D341Med (cell line): ENCODE measurements around the gene NLK.
"Not testable (repeated sequence)": the region's sequence is repeated elsewhere in the genome, so short reads cannot be mapped to it uniquely, and the experiment has no call there.

ENCODE experiments used
- DNase-seq: peaks from one replicate; pipeline ENCODE4 v3.0.0; 2012; ENCODE audit warnings: low spot score

NLK gene

DNA sequence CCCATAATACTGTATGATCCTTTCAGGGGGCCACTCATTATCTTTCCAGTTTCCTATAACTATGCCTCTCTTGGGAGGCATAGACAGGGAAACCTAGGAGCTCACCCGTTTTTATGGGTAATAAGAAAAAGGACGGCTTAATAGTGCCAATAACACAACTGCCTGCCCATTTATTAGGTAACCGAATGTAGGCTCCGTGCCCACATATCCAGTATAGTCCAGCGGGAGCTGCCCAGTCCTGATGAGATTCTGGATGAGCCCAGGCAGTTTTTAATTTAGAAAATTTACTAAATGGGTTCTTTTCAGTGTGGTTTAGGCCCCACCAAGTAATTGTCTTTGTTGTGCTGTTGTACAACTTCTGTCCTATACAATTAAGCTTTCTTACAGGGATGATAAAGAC, 189.1 kb downstream of the NLK start:
- not testable (repeated sequence) for DNase-seq

DNA sequence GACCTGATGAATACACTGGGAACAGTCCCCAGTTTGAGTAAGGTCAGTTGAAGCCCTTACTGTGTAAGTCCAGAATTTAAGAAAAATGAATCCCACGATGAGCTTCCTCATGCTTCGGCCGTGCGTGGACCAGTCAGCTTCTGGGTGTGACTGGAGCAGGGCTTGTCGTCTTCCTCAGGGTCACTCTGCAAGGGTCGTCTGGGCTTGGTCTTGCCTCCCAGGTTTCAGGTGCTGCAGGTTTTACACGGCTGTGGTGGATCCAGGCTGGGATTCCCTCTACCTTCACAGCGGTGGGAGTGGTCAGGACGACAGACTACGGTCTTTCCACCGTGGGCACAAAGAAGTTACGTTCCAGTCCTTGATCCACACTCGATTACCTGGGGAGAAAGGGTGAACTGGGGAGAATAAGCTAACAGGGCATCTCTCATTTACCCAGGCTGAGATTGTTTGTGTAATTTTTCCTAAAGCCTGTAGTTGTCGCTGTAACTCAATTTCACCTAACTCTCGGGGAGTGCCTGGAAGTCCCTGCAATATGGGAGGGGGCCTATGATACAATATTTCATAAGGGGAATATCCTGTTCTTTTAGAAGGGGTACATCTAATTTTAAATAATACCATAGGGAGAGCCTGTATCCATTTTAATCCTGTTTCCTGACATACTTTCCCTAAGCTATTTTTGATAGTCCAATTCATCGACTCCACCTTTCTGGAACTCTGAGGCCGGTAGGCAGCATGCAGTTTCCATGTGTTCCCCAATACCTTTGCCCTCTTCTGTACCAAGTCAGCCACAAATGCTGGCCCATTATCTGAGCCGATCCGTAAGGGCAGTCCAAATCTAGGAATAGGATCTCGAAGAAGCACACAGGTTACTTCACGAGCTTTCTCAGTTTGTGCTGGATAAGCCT, 190.7 kb downstream of the NLK start:
- DNase-seq, result not testable (repeated sequence)

DNA sequence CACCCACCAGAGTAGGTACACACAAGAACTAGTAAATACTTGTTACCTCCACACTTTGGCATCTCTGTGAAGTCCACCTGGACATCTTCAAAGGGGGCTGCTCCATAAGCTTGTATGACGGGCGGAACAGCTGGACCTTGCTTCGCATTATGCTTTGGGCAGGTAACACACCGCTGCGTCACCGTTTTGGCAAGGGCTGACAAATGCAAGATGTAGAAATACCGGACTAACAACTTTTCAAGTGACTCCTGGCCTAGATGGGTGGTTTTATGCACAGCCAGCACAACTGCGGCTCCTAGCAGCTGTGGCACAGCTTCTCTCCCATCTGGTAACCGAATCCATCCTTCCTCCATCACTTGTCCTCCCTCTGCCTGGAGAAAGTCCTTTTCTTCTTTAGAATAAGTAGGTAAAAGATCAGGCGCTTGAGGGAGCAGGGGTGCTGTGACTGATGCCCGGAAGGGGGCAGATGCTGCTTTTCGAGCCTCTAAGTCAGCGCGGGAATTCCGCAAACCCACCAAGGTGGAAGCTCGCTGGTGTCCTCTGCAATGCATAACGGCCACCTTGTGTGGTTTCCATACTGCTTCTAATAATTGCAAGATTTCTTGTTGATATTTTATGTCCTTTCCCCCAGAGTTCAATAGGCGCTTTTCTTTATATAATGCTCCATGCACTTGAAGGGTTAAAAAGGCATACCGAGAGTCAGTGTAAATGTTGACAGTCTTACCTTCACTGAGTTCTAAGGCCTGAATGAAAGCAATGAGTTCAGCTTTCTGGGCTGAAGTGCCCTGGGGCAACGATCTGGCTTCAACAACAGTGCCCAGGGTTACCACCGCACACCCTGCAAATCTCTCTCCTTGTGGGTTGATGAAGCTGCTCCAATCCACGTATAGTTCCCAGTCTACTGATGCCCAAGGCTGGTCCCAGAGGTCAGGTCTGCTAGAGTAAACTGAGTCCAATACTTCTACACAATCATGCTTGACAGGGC, 191.7 kb downstream of the NLK start:
- DNase-seq, result not testable (repeated sequence)

DNA sequence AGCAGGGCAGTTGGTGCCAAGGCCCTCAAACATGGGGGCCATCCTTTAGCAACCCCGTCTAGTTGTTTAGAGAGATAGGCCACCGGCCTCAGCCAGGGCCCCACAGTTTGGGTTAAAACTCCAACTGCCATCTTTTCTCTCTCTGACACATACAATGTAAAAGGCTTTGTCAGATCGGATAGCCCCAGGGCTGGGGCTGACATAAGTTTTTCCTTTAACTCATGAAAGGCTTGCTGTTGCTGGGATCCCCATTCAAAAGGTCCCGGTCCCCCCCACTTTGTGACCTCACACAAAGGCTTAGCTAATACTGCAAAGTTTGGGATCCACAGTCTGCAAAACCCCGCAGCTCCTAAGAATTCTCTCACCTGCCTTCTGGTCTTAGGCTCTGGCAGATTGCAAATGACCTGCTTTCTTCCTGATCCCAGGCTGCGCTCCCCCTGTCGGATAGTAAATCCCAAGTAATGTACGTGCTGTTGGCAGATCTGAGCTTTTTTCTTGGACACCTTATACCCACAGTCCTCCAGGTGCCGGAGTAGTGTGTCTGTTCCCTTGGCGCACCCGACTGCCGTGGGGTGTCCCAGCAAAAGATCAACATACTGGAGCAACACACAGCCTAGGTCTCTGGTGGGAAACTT, 192.7 kb downstream of the NLK start:
- not testable (repeated sequence) for DNase-seq

DNA sequence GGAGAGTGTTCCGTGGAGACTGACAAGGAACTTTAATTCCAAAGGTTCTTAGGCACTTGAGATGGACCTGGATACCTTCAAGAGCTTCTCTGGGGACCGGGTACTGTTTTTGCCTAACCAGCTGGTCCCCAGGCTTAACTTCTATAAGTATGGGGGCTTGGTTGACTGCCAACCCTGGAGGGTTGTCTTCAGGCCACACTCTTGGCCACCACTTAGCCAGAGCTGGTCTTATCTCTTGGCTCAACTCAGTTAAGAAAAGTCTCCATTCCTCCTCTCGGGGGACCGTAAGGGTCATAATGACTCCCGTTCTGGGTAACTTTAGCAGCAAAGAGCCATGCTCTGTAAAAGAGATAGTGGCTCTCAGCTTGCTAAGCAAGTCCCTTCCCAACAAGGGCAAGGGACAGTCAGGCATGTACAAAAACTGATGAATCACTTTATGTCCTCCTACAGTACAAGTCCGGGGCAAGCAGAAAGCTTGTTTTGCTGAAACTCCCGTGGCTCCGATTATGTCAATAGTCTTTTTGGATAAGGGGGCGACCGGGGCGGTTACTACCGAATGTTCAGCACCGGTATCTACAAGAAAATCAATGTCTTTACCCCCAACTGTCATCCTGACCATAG, 193.7 kb downstream of the NLK start:
- not testable (repeated sequence) for DNase-seq

DNA sequence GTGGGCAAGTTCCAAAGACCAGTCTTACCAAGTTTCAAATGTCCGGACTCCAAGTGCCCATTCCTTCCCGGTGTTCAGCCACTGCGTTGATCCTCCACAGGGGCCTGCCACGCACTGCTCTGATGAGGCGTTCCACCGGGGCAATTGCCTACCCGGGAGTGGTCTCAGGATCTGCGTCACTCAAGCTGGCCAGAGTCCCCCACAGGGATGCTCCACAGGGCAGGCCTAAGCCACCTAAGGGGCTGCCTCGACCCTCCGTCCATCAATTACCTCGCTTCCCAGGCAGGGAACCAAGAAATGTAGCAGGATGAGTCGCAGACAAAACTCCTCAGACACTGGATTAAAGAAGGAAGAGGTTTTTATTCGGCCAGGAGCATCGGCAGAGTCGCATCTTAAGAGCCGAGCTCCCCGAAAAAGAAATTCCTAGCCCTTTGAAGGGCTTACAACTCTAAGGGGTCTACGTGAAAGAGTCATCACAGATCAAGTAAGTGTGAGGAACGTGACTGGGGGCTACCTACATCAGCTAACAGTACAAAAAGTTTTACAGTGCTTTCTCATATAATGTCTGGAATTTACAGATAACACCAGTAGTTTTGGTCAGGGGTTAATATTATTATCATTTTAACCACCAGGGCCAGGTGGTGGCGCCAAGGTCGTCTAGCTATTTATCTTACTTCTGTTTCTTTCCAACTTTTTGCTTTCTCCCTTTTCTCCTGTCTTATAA, 196.2 kb downstream of the NLK start:
- DNase-seq, result not testable (repeated sequence)

DNA sequence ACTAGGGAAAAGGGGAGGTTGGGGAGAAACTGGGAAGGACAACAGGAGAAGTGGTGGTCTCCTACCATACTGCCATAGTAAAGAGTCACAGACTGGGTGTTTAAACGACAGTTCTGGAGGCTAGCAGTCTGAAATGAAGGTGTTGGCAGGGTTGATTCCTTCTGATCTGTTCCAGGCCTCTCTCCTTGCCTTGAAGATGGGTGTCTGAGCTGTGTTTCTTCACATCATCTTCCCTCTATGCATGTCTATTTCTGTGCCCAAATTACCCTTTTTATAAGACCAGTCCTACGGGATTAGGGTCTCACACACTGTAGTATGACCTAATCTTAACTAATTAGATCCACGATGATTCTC, 196.8 kb downstream of the NLK start:
- DNase-seq, result no peak

DNA sequence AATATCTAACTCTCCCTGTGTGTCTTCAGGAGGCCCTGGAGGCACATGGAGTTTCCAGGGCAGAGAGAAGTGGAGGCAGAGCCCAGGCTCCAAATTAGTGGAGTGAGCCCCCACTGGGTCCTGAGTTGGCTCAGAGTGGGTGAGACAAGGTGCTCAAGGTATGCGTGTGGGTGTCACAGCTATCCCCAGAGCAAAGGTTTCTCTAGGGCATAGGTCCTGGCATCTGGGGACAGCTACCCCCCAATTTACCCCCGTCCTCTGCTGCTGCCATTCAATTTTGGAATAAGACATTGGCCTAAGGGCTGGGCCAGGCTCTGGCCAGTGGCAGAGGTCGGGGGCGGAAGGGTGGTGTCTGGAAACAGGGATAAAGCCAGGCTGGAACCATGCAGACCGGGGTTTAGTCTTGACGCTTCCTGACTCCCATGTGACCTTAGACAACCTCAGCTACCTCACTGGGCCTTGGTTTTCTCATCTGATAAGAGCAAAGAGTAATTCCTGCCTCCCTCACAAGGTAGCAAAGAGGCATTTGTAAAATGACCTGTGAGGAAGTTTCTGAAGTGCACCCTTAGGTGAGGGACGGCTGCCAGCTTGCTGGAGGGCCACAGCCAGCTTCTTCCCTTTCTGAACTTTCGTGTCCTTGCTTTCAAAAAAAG, 198.3 kb downstream of the NLK start:
- DNase-seq, result no peak

DNA sequence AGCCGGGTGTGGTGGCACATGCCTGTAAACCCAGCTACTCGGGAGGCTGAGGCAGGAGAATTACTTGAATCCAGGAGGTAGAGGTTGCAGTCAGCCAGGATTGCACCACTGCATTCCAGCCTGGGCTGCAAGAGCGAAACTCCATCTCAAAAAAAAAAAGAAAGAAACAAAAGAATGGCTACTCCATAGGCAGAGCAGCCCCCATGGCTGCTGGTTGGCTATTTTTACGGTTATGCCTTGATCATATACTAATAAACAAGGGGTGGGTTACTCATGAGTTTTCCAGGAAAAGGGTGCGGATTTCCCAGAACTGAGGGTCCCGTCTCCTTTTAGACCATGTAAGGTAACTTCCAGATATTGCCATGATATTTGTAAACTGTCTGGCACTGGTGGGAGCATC, 200.3 kb downstream of the NLK start:
- DNase-seq, result no peak

DNA sequence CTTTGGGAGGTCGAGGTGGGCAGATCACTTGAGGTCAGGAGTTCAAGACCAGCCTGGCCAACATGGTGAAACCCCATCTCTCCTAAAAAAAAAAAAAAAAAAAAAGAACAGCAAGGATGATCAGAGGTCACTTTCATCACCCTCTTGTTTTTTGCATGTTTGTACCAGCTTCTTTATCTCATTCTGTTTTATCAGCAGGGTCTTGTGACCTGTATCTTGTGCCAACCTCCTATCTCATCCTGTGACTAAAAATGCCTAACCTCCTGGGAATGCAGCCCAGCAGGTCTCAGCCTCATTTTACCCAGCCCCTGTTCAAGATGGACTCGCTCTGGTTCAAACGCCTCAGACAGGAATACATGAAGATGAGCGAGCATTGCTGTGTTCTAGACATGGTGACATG, 200.8 kb downstream of the NLK start:
- DNase-seq, result not testable (repeated sequence)

DNA sequence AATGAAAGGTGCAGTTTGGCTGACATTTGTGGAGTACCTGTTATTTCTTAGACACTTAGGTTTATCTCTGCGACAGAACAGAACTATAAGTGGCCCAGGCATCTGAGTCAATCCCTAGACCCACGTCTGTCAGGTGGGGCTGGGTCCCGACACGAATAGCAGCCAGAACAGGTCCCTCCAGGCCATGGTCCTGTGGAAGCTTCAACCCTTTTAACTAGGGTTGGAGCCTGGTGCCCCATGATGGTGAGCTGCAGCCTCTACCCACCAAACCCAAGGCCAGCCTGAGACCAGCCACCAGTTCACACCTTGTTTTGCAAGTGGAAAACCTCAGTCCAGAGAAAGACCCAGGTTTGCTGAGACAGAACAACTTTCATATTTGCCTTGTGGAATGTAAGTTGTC, 202.0 kb downstream of the NLK start:
- no peak for DNase-seq
